Stimulated activated naive CD4-positive, alpha-beta T cell treated with Interleukin-2 at 50 U/mL for 16 hours (primary cell): ENCODE results near the gene ARMC9.
A peak's percentile ranks its signal among the peaks of the same experiment; 100 is the strongest.
"Not testable (repeated sequence)": the region's sequence is repeated elsewhere in the genome, so short reads cannot be mapped to it uniquely, and the experiment has no call there.

Source experiments
- DNase-seq: peaks from one replicate; lab custom pipeline; 2025; lab: John Stamatoyannopoulos, UW

ARMC9 gene

DNA sequence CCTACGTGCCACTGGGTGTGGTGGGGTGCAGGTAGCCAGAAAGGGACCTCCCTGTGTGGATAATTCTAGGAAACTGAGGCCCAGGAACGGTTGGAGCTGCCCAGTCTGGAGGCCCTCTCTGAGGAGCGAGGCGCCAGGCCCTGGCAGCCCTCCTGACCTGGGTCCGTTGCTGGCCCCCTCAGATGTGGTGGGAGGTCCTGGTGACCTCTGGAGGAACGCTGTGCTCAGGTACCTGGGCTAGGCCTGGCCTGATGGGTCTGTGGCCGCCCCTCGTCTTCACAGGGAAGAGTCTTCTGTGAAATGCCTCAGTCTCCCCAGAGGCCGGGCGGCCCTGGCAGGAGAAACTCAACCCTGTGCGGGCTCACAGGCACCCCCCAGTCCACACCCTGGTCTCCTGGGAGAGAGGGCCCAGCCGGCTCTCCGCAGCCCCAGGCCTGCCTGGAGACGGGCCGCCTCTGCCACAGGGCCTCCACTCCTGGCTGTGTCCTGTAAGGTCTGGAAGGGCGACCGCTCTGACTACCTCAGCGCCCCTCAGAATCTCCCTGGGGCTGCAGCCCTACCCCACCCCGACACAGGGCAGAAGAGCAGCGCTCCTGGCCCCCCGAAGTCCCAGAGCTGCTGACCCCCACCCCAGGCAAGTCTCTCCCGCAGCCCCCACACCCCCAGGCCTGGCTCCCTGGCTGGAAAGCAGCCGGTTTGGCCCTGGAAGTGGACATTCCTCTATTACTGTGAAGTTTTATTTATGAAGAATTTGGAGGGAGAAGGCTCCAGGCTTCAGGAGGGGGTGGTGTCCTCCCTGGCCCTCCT is 200.8 kb downstream of the ARMC9 start:
- DNase-seq, result no peak

DNA sequence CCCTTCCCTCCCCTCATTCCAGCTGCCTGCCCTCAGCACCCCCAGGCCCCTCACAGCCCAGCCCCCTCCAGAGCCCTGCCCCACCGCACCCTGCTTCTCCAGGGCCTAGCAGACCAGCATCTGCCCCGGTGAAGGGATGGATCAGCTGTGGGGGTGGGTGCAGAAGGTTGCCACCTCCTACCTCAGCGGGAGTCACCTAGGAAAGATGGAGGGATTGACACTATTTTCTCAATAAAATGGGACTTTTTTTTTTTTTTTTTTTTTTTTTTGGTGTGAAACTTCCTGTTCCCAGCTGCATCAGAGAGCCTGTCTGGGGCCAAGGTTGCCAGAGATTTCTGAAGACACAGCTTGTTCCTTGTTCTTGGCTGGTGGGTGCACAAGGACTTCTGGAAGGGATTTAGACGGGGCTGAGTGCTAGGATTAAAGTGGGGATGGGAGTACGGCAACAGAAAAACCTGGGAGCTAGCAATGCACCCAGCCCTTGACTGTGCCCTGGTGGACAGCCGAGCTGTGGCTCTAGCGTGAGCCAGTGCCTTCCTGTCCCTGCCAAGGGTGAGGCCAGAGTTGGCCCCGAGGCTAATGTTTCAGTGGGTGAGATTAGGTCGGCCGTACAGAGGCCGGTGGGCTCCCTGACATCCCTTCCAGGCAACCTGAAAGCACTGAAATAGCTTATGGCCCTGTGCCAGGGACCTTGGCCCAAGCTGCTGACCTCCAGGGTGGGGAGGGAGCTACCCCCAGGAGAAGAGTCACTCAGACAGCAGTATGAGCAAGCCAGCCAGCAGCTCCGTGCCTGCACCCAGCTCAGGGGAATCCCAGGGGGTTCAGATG is 201.6 kb downstream of the ARMC9 start:
- DNase-seq, result no peak

DNA sequence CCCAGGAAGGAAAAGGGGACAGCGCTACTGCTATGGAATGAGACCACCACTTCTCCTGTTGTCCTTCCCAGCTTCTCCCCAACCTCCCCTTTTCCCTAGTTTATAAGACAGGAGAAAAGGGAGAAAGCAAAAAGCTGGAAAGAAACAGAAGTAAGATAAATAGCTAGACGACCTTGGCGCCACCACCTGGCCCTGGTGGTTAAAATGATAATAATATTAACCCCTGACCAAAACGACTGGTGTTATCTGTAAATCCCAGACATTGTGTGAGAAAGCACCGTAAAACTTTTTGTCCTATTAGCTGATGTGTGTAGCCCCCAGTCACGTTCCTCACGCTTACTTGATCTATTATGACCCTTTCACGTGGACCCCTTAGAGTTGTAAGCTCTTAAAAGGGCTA is 202.2 kb downstream of the ARMC9 start:
- DNase-seq, result not testable (repeated sequence)

DNA sequence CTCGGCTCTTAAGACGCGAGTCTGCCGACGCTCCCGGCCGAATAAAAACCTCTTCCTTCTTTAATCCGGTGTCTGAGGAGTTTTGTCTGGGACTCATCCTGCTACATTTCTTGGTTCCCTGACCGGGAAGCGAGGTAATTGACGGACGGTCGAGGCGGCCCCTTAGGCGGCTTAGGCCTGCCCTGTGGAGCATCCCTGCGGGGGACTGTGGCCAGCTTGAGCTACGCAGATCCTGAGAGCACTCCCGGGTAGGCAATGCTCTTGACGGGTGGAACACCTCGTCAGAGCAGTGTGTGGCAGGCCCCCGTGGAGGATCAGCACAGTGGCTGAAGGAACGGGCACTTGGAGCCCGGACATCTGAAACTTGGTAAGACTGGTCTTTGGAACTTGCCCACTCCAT is 202.7 kb downstream of the ARMC9 start:
- not testable (repeated sequence) for DNase-seq

DNA sequence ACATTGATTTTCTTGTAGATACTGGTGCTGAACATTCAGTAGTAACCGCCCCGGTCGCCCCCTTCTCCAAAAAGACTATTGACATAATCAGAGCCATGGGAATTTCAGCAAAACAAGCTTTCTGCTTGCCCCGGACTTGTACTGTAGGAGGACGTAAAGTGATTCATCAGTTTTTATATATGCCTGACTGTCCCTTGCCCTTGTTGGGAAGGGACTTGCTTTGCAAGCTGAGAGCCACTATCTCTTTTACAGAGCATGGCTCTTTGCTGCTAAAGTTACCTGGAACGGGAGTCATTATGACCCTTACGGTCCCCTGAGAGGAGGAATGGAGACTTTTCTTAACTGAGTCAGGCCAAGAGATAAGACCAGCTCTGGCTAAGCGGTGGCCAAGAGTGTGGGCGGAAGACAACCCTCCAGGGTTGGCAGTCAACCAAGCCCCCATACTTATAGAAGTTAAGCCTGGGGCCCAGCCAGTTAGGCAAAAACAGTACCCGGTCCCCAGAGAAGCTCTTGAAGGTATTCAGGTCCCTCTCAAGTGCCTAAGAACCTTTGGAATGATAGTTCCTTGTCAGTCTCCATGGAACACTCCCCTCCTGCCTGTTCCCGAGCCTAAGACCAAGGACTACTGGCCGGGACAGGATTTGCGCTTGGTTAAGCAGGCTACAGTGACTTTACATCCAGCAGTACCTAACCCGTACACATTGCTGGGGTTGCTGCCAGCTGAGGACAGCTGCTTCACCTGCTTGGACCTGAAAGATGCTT is 205.2 kb downstream of the ARMC9 start:
- not testable (repeated sequence) for DNase-seq

DNA sequence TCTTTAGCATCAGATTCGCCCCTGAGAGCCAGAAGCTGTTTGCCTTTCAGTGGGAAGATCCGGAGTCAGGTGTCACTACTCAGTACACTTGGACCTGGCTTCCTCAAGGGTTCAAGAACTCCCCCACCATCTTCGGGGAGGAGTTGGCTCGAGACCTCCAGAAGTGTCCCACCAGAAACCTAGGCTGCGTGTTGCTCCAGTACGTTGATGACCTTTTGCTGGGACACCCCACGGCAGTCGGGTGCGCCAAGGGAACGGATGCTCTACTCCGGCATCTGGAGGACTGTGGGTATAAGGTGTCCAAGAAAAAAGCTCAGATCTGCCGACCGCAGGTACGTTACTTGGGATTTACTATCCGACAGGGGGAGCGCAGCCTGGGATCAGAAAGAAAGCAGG is 205.8 kb downstream of the ARMC9 start:
- DNase-seq, result not testable (repeated sequence)

DNA sequence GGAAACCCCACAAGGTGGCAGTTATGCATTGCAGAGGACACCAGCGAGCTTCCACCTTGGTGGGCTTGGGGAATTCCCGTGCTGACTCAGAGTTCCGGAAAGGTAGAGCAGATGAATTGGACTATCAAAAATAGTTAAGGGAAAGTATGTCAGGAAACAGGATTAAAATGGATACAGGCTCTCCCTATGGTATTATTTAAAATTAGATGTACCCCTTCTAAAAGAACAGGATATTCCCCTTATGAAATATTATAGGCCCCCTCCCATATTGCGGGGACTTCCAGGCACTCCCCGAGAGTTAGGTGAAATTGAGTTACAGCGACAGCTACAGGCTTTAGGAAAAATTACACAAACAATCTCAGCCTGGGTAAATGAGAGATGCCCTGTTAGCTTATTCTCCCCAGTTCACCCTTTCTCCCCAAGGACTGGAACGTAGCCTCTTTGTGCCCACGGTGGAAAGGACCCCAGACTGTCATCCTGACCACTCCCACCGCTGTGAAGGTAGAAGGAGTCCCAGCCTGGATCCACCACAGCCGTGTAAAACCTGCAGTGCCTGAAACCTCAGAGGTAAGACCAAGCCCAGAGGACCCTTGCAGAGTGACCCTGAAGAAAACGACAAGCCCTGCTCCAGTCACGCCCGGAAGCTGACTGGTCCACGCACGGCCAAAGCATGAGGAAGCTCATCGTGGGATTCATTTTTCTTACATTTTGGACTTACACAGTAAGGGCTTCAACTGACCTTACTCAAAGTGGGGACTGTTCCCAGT is 207.4 kb downstream of the ARMC9 start:
- peak; percentile 30 for DNase-seq

DNA sequence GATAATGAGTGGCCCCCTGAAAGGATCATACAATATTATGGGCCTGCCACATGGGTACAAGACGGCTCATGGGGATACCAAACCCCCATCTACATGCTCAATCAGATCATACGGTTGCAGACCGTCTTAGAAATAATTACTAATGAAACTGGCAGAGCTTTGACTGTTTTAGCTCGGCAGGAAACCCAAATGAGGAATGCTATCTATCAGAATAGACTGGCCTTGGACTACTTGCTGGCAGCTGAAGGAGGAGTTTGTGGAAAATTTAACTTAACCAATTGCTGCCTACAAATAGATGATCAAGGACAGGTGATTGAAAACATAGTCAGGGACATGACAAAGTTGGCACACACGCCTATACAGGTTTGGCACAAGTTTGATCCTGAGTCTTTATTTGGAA is 209.3 kb downstream of the ARMC9 start:
- not testable (repeated sequence) for DNase-seq

DNA sequence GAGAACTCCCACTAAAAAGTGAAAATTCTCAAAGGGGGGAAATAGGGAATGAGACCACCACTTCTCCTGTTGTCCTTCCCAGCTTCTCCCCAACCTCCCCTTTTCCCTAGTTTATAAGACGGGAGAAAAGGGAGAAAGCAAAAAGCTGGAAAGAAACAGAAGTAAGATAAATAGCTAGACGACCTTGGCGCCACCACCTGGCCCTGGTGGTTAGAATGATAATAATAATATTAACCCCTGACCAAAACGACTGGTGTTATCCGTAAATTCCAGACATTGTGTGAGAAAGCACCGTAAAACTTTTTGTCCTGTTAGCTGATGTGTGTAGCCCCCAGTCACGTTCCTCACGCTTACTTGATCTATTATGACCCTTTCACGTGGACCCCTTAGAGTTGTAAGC is 209.9 kb downstream of the ARMC9 start:
- DNase-seq, result not testable (repeated sequence)

DNA sequence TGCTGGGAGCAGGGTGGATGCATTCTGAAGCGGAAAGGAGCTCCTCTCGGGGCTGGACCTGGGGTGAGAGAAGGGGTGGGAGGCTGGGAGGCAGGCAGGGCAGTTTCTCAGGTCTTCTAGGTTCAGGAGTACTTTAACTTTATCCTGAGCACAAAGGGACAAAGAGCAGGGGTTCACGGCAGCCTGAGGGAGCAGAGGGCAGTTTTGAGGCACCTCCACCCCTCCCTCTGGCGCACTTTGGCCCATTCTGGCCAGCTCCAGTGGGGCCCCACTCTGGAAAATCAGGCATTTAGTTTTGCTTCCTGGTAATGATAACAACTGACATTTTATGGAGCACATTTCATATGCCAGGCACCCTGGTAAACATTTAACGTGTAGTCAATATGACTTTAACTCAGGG is 211.3 kb downstream of the ARMC9 start:
- no peak for DNase-seq

DNA sequence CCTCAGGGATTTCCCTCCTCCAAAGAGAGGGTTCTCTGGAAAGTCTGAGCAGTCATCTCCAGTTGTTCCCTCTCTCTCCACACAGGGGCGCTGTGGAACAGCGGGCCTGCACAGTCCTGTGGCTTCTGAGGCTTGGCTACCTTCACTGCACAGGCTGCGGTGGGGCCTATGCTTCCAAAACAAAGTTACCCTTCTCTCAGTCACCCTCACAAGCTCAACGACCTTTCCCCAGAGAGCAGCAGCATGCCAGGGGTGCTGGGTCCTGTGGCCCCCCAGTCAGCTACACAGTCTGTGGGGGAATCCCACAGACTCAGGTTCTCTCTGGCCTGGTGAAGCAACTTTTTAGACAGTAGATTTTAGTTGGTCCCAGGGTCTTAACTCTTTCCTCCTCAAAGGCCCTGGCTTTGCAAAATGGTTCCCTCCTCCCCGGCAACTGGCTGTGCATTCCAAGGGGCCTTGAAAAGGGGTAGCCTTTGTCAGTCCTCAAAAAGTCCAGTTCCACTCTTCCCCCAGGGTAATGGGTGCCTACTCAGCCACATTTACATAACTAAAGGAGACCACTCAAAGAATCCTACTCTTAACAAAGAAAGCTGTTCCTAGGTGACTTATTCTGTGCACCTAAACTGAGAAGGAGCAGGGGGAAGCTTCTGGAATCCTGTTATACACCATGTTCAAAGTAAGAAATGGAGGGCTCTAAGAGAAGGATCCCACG is 212.0 kb downstream of the ARMC9 start:
- DNase-seq, result no peak

DNA sequence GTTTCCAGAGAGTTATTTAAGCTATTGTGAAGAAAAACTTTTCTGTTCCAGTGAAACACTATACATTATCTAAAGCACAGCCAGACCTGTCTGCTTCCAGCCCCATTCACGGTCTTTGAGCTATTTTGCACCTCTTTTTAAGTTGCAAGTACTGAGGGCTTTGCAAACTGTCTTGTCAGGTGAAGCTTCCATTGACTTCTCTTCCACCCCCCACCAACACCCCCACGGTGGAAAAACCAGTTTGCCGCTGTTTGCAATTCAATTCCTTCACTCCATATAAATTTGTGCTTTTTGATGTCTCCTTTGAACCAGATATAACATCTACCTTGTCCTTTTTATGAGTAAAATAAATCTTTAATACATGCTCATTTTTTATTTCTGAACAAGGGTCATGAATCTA is 212.8 kb downstream of the ARMC9 start:
- DNase-seq, result no peak

DNA sequence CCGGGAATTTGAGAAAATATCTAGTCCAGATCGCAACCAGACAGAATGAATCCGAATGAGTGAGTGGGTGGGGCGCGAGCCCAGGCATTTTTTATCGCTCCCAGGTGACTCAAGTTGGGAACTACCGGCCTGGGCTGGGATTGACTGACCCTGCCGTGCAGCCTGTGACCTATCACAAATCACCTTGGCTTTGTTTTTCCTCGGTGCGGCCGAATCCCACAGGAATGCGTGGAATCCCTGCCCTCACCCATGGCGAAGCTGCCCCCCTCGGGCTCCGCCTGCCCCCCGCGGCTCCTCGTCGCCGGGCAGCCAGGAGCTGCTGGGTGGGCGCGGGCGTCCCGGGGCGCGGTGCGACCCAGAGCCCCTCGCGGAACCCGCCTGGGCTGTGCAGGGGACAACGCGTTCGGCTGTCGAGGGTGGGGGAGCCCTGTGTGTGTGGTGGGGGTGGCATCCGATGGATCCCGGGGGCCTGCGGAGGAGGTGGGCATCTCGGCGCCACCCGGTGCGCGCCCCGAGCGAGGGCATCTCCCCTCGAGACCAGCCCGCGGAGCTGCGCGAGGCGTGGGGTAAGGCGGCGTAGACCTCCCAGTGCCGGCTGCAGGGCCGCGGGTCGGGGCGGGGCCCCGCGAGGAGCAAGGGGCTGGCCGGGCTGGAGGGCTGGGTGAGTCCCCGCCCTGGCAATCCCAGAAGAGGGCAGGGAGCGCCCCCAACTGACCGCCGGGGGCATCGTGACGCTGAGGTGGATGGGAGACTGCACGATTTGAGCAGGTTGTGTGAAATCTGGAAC is 213.6 kb downstream of the ARMC9 start:
- peak; percentile 20 for DNase-seq

DNA sequence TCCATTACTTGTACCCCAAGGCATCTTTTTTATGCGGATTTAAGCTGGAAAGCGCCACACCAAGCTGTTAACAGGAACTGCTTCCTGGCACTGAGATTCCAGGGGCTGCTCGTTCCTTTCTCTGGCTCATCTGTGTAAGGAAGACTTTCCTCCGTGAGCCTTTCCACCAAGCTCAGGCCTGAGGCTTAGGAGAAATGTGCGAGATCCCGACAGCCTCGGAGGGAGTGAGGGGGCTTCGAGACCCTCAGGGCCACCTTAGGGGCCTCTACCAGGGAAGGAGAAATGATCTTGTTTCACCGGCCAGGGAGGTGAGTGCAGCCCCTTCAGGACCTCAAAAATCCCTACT is 214.2 kb downstream of the ARMC9 start:
- DNase-seq, result no peak

DNA sequence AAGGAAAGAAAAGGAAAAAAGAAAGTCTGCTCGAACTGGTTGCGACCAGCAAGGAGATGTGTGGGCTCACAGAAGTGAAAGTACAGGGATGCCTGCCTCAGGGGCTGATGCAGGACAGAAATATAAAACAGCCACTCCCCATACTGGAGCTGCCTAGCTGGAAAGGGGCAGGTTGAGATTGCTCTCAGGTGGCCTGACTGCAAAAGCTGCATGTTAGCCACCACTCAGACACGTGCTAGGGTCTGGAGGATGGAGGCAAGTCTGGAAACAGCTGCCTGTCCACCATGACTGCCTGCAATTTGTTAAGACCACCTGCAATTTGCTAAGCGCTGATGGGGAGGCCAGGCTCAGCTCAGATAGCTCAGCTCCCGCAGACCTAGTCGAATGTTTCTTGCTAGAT is 215.0 kb downstream of the ARMC9 start:
- DNase-seq, result no peak

DNA sequence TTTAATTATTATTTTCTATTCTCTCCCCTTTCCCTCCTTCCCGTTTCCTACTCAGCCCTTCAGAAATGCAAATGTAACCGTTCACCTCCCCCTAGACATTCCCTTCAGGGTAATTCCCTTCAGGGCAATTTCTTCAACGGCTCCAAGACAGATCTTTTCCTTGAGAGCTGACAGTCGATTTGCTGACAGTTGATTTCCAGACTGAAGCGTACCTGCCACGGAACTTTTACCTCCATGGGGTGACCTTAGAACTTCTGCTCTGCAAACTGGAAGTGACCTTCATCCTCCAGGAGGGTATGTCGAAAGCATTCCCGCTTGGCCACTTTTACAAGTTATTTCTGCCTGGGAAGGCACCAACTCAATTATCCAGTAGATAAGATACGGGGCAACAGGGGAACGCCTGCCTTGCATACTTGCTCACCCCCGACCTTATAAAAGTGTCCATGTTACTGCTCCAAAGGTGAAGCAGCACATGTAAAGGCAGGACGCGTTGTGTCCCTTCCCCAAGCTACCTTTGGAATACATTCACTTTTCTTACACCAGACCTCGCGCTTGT is 215.6 kb downstream of the ARMC9 start:
- no peak for DNase-seq

DNA sequence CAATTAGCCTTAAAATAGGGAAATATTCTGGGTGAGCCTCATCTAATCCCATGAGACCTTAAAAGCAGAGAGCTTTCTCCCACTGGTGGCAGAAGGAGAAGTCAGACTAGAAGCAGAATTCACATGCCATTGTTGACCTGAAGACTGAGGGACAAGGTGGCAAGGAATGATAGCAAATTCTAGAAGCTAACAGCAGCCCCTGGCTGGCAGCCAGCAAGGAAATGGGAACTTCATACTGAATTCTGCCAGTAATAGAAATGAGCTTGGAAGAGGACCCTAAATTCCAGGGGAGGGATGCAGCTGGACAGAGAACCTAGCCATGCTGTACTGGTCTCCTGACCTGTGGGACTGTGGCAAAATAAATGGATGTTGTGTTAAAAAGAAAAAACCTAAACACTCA is 216.6 kb downstream of the ARMC9 start:
- no peak for DNase-seq

DNA sequence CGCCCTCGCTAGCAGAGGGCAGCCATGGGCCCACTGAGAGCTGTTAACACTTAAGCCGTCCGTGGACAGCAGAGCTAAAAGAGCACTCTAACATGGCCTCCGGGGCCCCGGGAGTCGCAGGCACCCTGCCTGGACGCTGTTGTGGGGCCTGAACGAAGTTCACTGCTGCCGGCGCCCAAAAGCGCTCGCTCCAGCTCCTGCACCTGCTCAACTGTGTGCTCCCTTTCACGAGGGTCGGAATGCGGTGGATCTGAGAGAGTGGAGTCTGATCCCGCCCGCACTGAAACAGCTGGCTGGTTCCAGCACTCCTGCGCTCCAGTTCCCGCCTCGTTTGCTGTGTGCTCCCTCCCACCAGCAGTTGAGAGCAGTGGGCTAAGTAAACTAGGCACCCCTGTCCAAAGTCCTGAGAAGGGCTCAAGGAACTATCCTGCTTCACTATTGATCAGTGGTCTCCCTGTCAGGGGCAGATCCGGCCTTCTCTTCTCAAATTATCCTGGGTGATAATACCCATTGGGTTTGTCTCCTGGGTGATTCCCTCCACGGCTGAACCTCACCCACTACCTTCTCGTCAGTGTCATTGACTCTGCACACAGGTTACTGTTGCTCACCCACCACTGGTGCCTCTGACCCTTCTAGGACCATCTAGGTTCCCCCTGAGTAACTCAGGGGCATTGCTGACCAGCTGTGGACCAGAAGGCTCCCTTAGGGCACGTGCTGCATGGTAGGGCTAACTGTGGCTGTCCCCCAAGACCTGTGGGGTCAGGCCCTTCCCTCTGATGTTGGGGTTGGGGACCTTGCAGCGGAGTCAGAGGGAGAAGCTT is 220.6 kb downstream of the ARMC9 start:
- no peak for DNase-seq

DNA sequence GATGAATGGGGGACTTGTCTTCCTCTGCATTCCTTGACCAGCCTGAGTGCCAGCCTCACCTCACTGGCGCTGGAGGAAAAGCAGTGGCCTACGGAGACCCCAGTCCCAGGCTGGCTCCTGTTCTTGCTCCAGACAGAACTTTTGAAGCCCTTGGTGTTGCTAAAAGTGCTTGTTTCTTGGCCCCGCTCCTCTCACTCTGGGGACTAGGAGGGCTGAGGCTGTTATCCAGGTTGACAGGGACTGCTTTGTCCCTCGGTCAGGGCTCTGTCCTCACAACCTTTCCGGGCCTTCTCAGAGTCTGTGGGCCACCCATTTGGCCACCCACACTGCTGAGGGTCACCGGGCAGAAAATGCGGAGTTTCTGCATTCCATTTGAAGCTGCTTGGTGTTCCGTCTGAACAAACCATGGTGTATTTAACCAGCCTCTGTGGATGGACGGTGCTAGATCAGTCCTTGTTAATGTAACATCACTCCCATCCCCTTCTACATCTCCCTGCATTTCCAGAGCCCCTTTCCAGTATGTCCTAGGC is 222.7 kb downstream of the ARMC9 start:
- no peak for DNase-seq
